Ectodermal cell (in vitro differentiated cells): ENCODE results near the gene ADAM22.

Experiments used
- H3K27ac ChIP-seq: 2 replicates; pipeline ENCODE4 v1.7.0; 2013; ENCODE audit warnings: mild to moderate bottlenecking, low read depth, low read length; ENCODE audit not compliant: insufficient read depth, poor library complexity, severe bottlenecking
- H3K27me3 ChIP-seq: 2 replicates; pipeline ENCODE4 v1.7.0; 2013; ENCODE audit warnings: mild to moderate bottlenecking, low read length; ENCODE audit not compliant: insufficient read depth, control insufficient read depth, poor library complexity, severe bottlenecking
- H3K36me3 ChIP-seq: one replicate; pipeline ENCODE4 v1.7.0; 2013; ENCODE audit warnings: low read length; ENCODE audit not compliant: control insufficient read depth, insufficient read depth
- H3K4me1 ChIP-seq: one replicate; pipeline ENCODE4 v1.7.0; 2013; ENCODE audit warnings: low read length; ENCODE audit not compliant: control insufficient read depth, insufficient read depth
- H3K4me3 ChIP-seq: 2 replicates; pipeline ENCODE4 v1.7.0; 2013; ENCODE audit warnings: low read depth, low read length, control low read depth; ENCODE audit not compliant: insufficient read depth
- H3K9me3 ChIP-seq: 2 replicates; pipeline ENCODE4 v1.7.0; 2013; ENCODE audit warnings: mild to moderate bottlenecking, low read length, moderate library complexity; ENCODE audit not compliant: control insufficient read depth
- WGBS, 2 experiments: methylation state at CpG; one replicate each; pipeline ENCODE4 v1.1.7; 2013; ENCODE audit warnings: missing lambda C conversion rate in 2 of 2; 5-methylcytosine and 5-hydroxymethylcytosine counted together

The ADAM22 gene

GRCh38 chr7:88092676-88092999, 158.6 kb downstream of the ADAM22 start:
- Histone ChIP-seq H3K27ac (no peak overlapping the region), H3K4me1 (no peaks in the 10 kb centered on the region), H3K4me3 (no peak overlapping the region), H3K36me3 (no peaks in the 10 kb centered on the region), H3K9me3 (no peaks in the 10 kb centered on the region), H3K27me3 (no peaks in the 10 kb centered on the region)

GRCh38 chr7:88101769-88102168, 167.7 kb downstream of the ADAM22 start:
- Histone ChIP-seq H3K4me1 (no peaks in the 10 kb centered on the region), H3K36me3 (no peaks in the 10 kb centered on the region), H3K27ac (no peak overlapping the region), H3K9me3 (no peaks in the 10 kb centered on the region), H3K4me3 (no peak overlapping the region), H3K27me3 (no peaks in the 10 kb centered on the region)
- 76 to 84% methylated on average over 1 of the region's 1 CpG for WGBS, 2 experiments

- no peaks in the 10 kb centered on the region for H3K9me3 ChIP-seq
- H3K4me3 ChIP-seq, result no peak overlapping the region
- no peaks in the 10 kb centered on the region for H3K4me1 ChIP-seq
- H3K27me3 ChIP-seq, result no peaks in the 10 kb centered on the region
- no peak overlapping the region for H3K27ac ChIP-seq
- no peaks in the 10 kb centered on the region for H3K36me3 ChIP-seq
- 62 to 84% methylated on average over 1 of the region's 1 CpG for WGBS, 2 experiments
These were observed 168.6 kb downstream of the ADAM22 start for GRCh38 chr7:88102675-88103074.

DNA sequence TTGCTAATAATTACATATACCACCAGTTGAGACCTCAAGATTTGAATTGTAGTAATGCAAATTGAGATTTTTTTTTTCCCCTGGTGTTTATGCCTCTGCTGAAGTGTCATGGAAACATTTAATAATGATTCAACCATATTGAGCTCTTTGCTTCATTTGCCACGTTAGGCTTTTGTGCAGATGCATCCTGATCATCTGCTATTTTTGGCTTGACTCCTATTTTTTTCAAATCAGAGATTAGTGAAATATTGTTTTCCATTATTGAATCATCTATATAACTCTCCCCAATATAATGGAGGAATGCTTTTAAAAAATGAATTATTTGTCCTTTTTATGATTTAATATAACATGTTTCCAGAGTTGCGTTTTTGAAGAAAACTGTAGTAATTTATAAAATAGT, 170.7 kb downstream of the ADAM22 start:
- H3K27ac ChIP-seq, result no peak overlapping the region
- no peaks in the 10 kb centered on the region for H3K36me3 ChIP-seq
- H3K27me3 ChIP-seq, result no peaks in the 10 kb centered on the region
- no peaks in the 10 kb centered on the region for H3K4me1 ChIP-seq
- no peak overlapping the region for H3K4me3 ChIP-seq
- no peaks in the 10 kb centered on the region for H3K9me3 ChIP-seq
- 100% methylated on average over 2 of the region's 2 CpGs; no CpG with 5 or more reads in 1 of the 2 experiments for whole genome bisulfite sequencing, 2 experiments

DNA sequence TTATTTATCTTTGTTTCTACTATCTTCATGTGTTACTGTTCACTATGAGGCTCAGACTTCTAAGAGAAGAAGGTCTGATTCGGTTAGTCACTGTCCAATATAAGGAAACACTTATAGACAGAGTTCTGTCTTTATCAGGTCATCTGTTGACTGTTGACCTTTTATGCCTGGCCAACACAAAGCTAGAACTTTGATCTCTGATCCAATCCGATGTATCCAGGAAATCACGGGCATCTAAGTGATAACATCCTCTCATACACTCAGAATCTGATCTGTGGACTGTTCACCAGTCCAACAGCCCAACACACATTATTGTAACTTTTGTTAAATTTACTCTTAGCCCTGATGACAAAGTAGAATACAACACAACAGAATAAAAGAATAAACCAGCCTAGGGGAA, 171.2 kb downstream of the ADAM22 start:
- H3K4me3 ChIP-seq, result no peak overlapping the region
- H3K4me1 ChIP-seq, result no peaks in the 10 kb centered on the region
- 93 to 95% methylated on average over 3 of the region's 3 CpGs for WGBS, 2 experiments
- H3K9me3 ChIP-seq, result no peaks in the 10 kb centered on the region
- H3K36me3 ChIP-seq, result no peaks in the 10 kb centered on the region
- no peaks in the 10 kb centered on the region for H3K27me3 ChIP-seq
- no peak overlapping the region for H3K27ac ChIP-seq

DNA sequence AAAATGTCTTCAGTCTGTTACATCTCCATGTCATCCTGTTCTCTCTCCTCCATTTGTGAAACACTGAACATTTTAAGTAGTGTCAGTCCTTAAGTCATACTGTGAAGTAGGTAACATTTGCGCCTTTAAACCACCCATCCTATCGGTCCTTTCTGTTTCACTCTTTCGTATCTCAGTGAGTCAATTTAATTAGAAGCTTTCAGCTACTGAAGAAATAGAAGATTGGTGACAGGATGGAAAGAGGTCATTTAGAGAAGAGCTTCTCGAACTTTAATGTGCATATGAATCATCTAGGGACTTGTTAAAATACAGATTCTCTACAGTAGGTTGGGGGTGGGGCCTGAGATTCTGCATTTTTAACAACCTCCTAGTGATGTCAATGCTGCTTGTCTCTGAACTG, 172.4 kb downstream of the ADAM22 start:
- no peak overlapping the region for H3K4me3 ChIP-seq
- H3K36me3 ChIP-seq, result no peaks in the 10 kb centered on the region
- no peaks in the 10 kb centered on the region for H3K4me1 ChIP-seq
- no peak overlapping the region for H3K27ac ChIP-seq
- 74 to 87% methylated on average over 4 of the region's 4 CpGs for WGBS, 2 experiments
- H3K9me3 ChIP-seq, result no peaks in the 10 kb centered on the region
- no peaks in the 10 kb centered on the region for H3K27me3 ChIP-seq

DNA sequence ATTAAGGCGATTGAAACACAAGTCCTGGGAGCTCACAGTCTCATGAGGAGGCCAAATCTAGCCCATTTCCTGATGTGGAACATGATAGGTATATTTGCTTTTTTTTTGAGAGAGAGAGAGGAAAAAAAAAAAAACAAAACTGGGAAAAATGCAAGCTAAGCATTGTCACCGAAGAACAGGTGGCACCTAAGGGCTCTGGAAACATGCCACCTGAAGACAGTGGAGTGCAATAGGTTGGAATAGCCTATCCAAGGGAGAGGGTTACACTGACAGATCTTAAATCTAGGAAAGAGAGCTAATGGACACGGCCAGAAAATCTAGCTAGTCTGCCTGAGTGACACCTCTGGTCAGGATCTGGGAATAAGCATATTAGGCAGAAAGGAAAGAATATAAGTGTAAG, 175.6 kb downstream of the ADAM22 start:
- Histone ChIP-seq H3K4me3 (no peak overlapping the region), H3K4me1 (no peaks in the 10 kb centered on the region), H3K27me3 (no peaks in the 10 kb centered on the region), H3K9me3 (no peaks in the 10 kb centered on the region), H3K36me3 (no peaks in the 10 kb centered on the region), H3K27ac (no peak overlapping the region)
- 95 to 96% methylated on average over 3 of the region's 3 CpGs for WGBS, 2 experiments

- no peaks in the 10 kb centered on the region for H3K27me3 ChIP-seq
- WGBS, 2 experiments, result 14 to 22% methylated on average over 1 to 2 of the region's 4 CpGs
- H3K9me3 ChIP-seq, result no peaks in the 10 kb centered on the region
- H3K4me3 ChIP-seq, result no peak overlapping the region
- no peaks in the 10 kb centered on the region for H3K36me3 ChIP-seq
- no peaks in the 10 kb centered on the region for H3K4me1 ChIP-seq
- no peak overlapping the region for H3K27ac ChIP-seq
These were observed 177.2 kb downstream of the ADAM22 start for GRCh38 chr7:88111140-88111743.

GRCh38 chr7:88111954-88112471, 178.0 kb downstream of the ADAM22 start:
- no peak overlapping the region for H3K27ac ChIP-seq
- WGBS, 2 experiments, result 89 to 90% methylated on average over 2 of the region's 2 CpGs
- no peaks in the 10 kb centered on the region for H3K36me3 ChIP-seq

GRCh38 chr7:88115258-88115796, 181.3 kb downstream of the ADAM22 start:
- Histone ChIP-seq H3K27ac (no peak overlapping the region), H3K4me3 (no peak overlapping the region), H3K27me3 (no peaks in the 10 kb centered on the region), H3K36me3 (no peaks in the 10 kb centered on the region), H3K9me3 (no peaks in the 10 kb centered on the region), H3K4me1 (no peaks in the 10 kb centered on the region)

More at GRCh38 chr7:88111954-88112471, 178.0 kb downstream of the ADAM22 start:
- H3K9me3 ChIP-seq, result no peaks in the 10 kb centered on the region
- no peaks in the 10 kb centered on the region for H3K27me3 ChIP-seq
- H3K4me1 ChIP-seq, result no peaks in the 10 kb centered on the region
- H3K4me3 ChIP-seq, result no peak overlapping the region

- no peaks in the 10 kb centered on the region for H3K4me1 ChIP-seq
- no peak overlapping the region for H3K27ac ChIP-seq
- no peak overlapping the region for H3K4me3 ChIP-seq
- no peaks in the 10 kb centered on the region for H3K36me3 ChIP-seq
- no peaks in the 10 kb centered on the region for H3K27me3 ChIP-seq
- WGBS, 2 experiments, result 97 to 100% methylated on average over 2 of the region's 2 CpGs
- no peaks in the 10 kb centered on the region for H3K9me3 ChIP-seq
These were observed 181.8 kb downstream of the ADAM22 start for GRCh38 chr7:88115816-88116215.
